Measurements from ENCODE around the gene GFM2.

The GFM2 gene

GRCh38 chr5:74786851-74787250, 19.9 kb upstream of the GFM2 start:
- no peak for DNase-seq (ENCODE audit: extremely low read depth, low read depth)
- TF ChIP-seq CTCF (IDR thresholded peaks at IDR 0.05; ENCODE audit: low read depth, low read length) = no peak

GRCh38 chr5:74778609-74779008, 11.7 kb upstream of the GFM2 start:
- TF ChIP-seq CTCF (IDR thresholded peaks at IDR 0.05; ENCODE audit: low read depth, low read length) = no peak
- DNase-seq (ENCODE audit: extremely low read depth, low read depth) = no peak

GRCh38 chr5:74772359-74772758, 5.4 kb upstream of the GFM2 start:
- no peak for DNase-seq (ENCODE audit: extremely low read depth, low read depth)
- no peak for TF ChIP-seq CTCF (IDR thresholded peaks at IDR 0.05; ENCODE audit: low read depth, low read length)

- DNase-seq (ENCODE audit: extremely low read depth, low read depth) = no peak
- no peak for TF ChIP-seq CTCF (IDR thresholded peaks at IDR 0.05; ENCODE audit: low read depth, low read length)
These were observed 629 bp upstream of the GFM2 start for GRCh38 chr5:74767579-74767913.

GRCh38 chr5:74766418-74766848, 484 bp downstream of the GFM2 start:
- no peak; the same call in 1 of the 2 replicates for TF ChIP-seq CTCF (IDR thresholded peaks at IDR 0.05; ENCODE audit: low read depth, low read length)
- no peak for DNase-seq (ENCODE audit: extremely low read depth, low read depth)

- TF ChIP-seq CTCF (IDR thresholded peaks at IDR 0.05; ENCODE audit: low read depth, low read length) = no peak
- no peak for DNase-seq (ENCODE audit: extremely low read depth, low read depth)
These were observed 988 bp downstream of the GFM2 start for GRCh38 chr5:74765929-74766328.

GRCh38 chr5:74765201-74765600, 1.7 kb downstream of the GFM2 start:
- DNase-seq (ENCODE audit: extremely low read depth, low read depth) = no peak
- no peak for TF ChIP-seq CTCF (IDR thresholded peaks at IDR 0.05; ENCODE audit: low read depth, low read length)

Measured in AG09319 (cell line).